ENCODE measurements around the gene PPP1R13L. TPM values are rescaled to one million over a fixed set of nuclear protein-coding genes. Genes with fewer than 3 reads are reported as not detected.

The PPP1R13L gene
- total RNA-seq, 1 experiment from 2014 or later: 27.5 TPM

DNA sequence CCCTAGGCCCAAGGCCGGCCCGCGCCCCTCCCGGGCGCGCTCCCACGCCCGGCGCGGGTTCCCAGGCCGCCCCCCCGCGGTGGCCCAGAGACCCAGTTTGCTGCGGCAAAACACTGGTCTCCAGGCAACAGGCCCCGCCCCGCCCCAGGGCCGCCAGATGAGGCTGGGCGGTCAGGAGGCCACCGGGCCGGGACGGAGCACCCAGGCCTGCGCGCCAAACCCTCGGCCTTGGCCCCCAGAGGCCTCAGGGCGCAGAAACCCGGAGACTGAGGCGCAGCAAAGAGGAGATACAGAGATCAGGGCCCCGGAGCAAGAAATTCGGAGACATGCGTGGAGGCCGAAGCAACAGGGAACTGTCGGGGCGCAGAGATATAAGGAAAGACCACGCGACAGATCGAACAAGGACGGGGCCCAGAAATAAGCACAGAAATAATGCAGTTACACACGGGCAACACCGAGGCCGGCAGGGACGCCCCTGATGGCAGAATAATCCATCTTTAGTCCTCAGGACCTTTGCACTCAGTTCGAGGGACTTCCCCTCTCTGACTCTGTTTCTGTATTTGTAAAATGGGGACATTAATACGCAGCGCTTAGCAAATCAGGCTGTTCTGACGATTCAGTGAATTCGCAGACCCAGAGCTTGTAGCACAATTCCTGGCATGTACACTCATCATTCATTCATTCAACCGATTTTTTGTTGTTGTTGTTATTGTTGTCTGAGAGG lies 39.6 kb upstream of the PPP1R13L start (continued):
- TF ChIP-seq, protein P1, sequence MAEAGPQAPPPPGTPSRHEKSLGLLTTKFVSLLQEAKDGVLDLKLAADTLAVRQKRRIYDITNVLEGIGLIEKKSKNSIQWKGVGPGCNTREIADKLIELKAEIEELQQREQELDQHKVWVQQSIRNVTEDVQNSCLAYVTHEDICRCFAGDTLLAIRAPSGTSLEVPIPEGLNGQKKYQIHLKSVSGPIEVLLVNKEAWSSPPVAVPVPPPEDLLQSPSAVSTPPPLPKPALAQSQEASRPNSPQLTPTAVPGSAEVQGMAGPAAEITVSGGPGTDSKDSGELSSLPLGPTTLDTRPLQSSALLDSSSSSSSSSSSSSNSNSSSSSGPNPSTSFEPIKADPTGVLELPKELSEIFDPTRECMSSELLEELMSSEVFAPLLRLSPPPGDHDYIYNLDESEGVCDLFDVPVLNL (CRISPR knock-in tag; IDR thresholded peaks at IDR 0.05; ENCODE audit: borderline replicate concordance, low read depth): no peak
- TF ChIP-seq, protein P2, sequence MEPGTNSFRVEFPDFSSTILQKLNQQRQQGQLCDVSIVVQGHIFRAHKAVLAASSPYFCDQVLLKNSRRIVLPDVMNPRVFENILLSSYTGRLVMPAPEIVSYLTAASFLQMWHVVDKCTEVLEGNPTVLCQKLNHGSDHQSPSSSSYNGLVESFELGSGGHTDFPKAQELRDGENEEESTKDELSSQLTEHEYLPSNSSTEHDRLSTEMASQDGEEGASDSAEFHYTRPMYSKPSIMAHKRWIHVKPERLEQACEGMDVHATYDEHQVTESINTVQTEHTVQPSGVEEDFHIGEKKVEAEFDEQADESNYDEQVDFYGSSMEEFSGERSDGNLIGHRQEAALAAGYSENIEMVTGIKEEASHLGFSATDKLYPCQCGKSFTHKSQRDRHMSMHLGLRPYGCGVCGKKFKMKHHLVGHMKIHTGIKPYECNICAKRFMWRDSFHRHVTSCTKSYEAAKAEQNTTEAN (CRISPR knock-in tag; IDR thresholded peaks at IDR 0.05): no peak
- TF ChIP-seq RORB (CRISPR knock-in tag; IDR thresholded peaks at IDR 0.05) (no peak), GRHL2 (CRISPR knock-in tag; IDR thresholded peaks at IDR 0.05; ENCODE audit: insufficient replicate concordance, severe bottlenecking) (no peak), HMGA2 (CRISPR knock-in tag; IDR thresholded peaks at IDR 0.05) (no peak), SOX15 (CRISPR knock-in tag; IDR thresholded peaks at IDR 0.05) (no peak)

DNA sequence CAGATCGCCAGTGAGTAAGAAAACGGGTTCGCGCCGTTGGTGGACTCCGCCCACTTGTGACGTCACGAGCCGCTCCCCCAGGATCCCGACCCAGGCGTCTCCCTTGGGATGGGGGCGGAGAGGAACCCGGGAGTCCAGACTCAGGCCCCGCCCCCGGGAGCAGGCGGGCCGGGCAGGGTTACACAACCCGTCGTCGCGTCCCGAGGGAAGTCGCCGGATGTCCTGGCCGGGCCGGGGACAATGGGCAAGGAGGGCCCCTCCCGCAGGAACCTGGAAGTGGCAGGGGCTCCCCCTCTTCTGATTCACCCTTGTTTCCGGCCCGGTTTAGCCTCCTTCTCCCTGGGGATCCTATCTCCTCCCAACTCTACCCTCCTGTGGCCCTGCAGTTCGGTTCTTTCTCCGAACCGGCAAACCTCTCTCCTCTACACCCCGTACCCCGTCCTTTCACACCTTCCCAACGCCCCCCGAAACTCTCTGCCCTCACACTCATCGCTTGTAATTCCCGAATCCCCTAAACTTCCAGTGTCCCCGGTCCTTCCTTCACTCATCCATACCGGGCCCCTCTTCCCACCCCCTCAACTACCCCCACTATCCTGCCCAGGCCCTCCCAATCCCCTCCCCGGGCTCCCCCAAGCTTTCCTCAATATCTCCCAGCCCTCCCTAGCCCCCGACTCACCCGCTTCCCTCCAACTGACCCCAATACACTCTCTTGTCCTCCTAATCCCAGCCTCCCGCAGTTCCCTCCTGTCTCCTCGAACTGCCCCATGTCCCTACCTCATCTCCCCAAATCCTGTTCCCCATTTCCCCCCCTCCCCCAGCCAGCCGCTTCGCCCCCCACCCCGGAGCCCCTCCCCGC lies 38.8 kb upstream of the PPP1R13L start:
- Mint-ChIP-seq H3K36me3 (no peaks in the 10 kb centered on the region), H3K9me3 (no peaks in the 10 kb centered on the region), H3K27ac (peak overlapping the region; percentile 97), H3K4me1 (peaks cover 31% of the 10 kb centered on the region), H3K27me3 (ENCODE audit: low read depth) (peaks cover 52% of the 10 kb centered on the region), H3K4me3 (peak overlapping the region; percentile 92)
- ATAC-seq (peak; percentile 72), DNase-seq (ENCODE audit: low spot score) (peak; percentile 96)
- CTCF ChIA-PET: interaction anchor here (0.6 to 2.3 kb wide), 5 partner anchors 23 to 187 kb away, joined by 3 to 9 read pairs (median 7); partner anchors contain the start of gene FOSB
- POLR2A ChIA-PET: interaction anchor here (1.1 kb wide), 1 partner anchor 26 kb away, joined by 3 read pairs; no protein-coding TSS in a partner anchor
- TF ChIP-seq ZNF263 (CRISPR knock-in tag; IDR thresholded peaks at IDR 0.05; ENCODE audit: low read depth): no peak
- TF ChIP-seq, protein P3, sequence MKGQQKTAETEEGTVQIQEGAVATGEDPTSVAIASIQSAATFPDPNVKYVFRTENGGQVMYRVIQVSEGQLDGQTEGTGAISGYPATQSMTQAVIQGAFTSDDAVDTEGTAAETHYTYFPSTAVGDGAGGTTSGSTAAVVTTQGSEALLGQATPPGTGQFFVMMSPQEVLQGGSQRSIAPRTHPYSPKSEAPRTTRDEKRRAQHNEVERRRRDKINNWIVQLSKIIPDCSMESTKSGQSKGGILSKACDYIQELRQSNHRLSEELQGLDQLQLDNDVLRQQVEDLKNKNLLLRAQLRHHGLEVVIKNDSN (CRISPR knock-in tag; IDR thresholded peaks at IDR 0.05): no peak
- peak; percentile 77; the same call in 1 of the 2 replicates for TF ChIP-seq SP1 (CRISPR knock-in tag; conservative IDR thresholded peaks at IDR 0.05)
- no peak for TF ChIP-seq ESRRA (CRISPR knock-in tag; IDR thresholded peaks at IDR 0.05; ENCODE audit: borderline replicate concordance)
- TF ChIP-seq, protein P4, sequence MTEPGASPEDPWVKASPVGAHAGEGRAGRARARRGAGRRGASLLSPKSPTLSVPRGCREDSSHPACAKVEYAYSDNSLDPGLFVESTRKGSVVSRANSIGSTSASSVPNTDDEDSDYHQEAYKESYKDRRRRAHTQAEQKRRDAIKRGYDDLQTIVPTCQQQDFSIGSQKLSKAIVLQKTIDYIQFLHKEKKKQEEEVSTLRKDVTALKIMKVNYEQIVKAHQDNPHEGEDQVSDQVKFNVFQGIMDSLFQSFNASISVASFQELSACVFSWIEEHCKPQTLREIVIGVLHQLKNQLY (CRISPR knock-in tag; IDR thresholded peaks at IDR 0.05): no peak
- TF ChIP-seq EMX1 (CRISPR knock-in tag; IDR thresholded peaks at IDR 0.05): no peak
- TF ChIP-seq MXD4 (CRISPR knock-in tag; IDR thresholded peaks at IDR 0.05; ENCODE audit: borderline replicate concordance): no peak
- TF ChIP-seq, protein P5, sequence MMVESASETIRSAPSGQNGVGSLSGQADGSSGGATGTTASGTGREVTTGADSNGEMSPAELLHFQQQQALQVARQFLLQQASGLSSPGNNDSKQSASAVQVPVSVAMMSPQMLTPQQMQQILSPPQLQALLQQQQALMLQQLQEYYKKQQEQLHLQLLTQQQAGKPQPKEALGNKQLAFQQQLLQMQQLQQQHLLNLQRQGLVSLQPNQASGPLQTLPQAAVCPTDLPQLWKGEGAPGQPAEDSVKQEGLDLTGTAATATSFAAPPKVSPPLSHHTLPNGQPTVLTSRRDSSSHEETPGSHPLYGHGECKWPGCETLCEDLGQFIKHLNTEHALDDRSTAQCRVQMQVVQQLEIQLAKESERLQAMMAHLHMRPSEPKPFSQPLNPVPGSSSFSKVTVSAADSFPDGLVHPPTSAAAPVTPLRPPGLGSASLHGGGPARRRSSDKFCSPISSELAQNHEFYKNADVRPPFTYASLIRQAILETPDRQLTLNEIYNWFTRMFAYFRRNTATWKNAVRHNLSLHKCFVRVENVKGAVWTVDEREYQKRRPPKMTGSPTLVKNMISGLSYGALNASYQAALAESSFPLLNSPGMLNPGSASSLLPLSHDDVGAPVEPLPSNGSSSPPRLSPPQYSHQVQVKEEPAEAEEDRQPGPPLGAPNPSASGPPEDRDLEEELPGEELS (CRISPR knock-in tag; IDR thresholded peaks at IDR 0.05): no peak
- TF ChIP-seq, protein P6, sequence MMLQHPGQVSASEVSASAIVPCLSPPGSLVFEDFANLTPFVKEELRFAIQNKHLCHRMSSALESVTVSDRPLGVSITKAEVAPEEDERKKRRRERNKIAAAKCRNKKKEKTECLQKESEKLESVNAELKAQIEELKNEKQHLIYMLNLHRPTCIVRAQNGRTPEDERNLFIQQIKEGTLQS (CRISPR knock-in tag; conservative IDR thresholded peaks at IDR 0.05): no peak
- TF ChIP-seq, protein P7, sequence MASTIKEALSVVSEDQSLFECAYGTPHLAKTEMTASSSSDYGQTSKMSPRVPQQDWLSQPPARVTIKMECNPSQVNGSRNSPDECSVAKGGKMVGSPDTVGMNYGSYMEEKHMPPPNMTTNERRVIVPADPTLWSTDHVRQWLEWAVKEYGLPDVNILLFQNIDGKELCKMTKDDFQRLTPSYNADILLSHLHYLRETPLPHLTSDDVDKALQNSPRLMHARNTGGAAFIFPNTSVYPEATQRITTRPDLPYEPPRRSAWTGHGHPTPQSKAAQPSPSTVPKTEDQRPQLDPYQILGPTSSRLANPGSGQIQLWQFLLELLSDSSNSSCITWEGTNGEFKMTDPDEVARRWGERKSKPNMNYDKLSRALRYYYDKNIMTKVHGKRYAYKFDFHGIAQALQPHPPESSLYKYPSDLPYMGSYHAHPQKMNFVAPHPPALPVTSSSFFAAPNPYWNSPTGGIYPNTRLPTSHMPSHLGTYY (CRISPR knock-in tag; IDR thresholded peaks at IDR 0.05): no peak
- no peak for TF ChIP-seq RELA (CRISPR knock-in tag; IDR thresholded peaks at IDR 0.05; ENCODE audit: borderline replicate concordance)
- TF ChIP-seq, protein P8, sequence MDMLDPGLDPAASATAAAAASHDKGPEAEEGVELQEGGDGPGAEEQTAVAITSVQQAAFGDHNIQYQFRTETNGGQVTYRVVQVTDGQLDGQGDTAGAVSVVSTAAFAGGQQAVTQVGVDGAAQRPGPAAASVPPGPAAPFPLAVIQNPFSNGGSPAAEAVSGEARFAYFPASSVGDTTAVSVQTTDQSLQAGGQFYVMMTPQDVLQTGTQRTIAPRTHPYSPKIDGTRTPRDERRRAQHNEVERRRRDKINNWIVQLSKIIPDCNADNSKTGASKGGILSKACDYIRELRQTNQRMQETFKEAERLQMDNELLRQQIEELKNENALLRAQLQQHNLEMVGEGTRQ (CRISPR knock-in tag; IDR thresholded peaks at IDR 0.05): no peak
- TF ChIP-seq, protein P9, sequence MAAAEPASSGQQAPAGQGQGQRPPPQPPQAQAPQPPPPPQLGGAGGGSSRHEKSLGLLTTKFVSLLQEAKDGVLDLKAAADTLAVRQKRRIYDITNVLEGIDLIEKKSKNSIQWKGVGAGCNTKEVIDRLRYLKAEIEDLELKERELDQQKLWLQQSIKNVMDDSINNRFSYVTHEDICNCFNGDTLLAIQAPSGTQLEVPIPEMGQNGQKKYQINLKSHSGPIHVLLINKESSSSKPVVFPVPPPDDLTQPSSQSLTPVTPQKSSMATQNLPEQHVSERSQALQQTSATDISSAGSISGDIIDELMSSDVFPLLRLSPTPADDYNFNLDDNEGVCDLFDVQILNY (CRISPR knock-in tag; IDR thresholded peaks at IDR 0.05): no peak; the same call in 1 of the 2 replicates
- TF ChIP-seq, protein P1 (CRISPR knock-in tag; IDR thresholded peaks at IDR 0.05; ENCODE audit: borderline replicate concordance, low read depth): no peak
- TF ChIP-seq, protein P10, sequence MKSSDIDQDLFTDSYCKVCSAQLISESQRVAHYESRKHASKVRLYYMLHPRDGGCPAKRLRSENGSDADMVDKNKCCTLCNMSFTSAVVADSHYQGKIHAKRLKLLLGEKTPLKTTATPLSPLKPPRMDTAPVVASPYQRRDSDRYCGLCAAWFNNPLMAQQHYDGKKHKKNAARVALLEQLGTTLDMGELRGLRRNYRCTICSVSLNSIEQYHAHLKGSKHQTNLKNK (CRISPR knock-in tag; IDR thresholded peaks at IDR 0.05): no peak

All from WTC11 (cell line).